ENCODE data around the gene NBL1. TPM values are rescaled to one million over a fixed set of nuclear protein-coding genes. Genes with fewer than 3 reads are reported as not detected.

Gene NBL1
- total and polyA plus RNA-seq, 3 donors from 2014 or later = 44.3 to 141 (median 73.3) TPM

DNA sequence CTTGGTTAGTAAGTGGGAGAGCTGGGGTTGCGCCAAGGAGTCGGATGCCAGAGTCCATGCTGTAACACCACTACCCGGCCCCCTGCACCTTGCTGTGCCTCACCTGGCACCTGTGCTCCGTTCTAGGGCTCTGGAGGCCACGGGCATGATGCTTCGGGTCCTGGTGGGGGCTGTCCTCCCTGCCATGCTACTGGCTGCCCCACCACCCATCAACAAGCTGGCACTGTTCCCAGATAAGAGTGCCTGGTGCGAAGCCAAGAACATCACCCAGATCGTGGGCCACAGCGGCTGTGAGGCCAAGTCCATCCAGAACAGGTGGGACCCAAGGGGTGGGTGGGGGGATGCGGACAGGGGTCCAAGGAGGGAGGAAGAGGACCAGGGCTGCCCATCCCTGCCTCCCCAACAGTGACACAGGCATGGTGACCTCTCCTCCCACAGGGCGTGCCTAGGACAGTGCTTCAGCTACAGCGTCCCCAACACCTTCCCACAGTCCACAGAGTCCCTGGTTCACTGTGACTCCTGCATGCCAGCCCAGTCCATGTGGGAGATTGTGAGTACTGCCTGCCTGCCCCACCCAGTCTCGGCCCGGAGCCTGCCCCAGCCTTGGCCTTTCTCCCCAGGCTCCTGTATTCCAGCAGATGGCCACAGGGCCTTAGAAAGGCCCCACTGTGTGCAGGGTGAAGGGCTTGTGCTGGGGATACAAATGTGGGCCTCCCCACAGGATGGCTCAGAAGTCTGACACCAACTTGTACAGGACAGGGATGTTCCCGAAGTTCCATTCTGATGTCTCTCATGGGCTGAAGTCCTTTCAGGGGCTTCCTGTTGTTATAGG is 11.0 kb downstream of the NBL1 start:
- peaks cover 30% of the 10 kb centered on the region for H3K4me1 ChIP-seq
- TF ChIP-seq POLR2A (IDR thresholded peaks at IDR 0.05) (no peak), CTCF (IDR thresholded peaks at IDR 0.05) (no peak)
- H3K36me3 ChIP-seq (ENCODE audit: low read depth, missing control alignments) = no peaks in the 10 kb centered on the region
- H3K27ac ChIP-seq = no peak overlapping the region
- no peaks in the 10 kb centered on the region for H3K27me3 ChIP-seq
- H3K4me3 ChIP-seq = no peak overlapping the region
- DNase-seq = no peak
- intact Hi-C loops (cut with DNase I; ENCODE audit: low total_unique reads) = loop anchor here (5.0 kb wide), 1 partner anchor 318 kb away; no protein-coding TSS in a partner anchor
- WGBS, 2 donors = 62 to 77% methylated on average over 6 to 15 of the region's 15 CpGs
- no peaks in the 10 kb centered on the region for H3K9me3 ChIP-seq

- Histone ChIP-seq H3K27me3 (no peaks in the 10 kb centered on the region), H3K9me3 (no peaks in the 10 kb centered on the region), H3K36me3 (ENCODE audit: low read depth, missing control alignments) (no peaks in the 10 kb centered on the region), H3K4me3 (no peak overlapping the region), H3K4me1 (peaks cover 25% of the 10 kb centered on the region), H3K27ac (no peak overlapping the region)
- intact Hi-C loops (cut with DNase I; ENCODE audit: low total_unique reads) = loop anchor here (5.0 kb wide), 1 partner anchor 318 kb away; no protein-coding TSS in a partner anchor
- no peak for DNase-seq
- WGBS, 2 donors = 89 to 93% methylated on average over 8 of the region's 8 CpGs
- TF ChIP-seq CTCF (IDR thresholded peaks at IDR 0.05) = no peak
- no peak for TF ChIP-seq POLR2A (IDR thresholded peaks at IDR 0.05)
These were observed 11.6 kb downstream of the NBL1 start for GRCh38 chr1:19655718-19656080.

GRCh38 chr1:19656134-19656779 is 12.1 kb downstream of the NBL1 start:
- H3K4me3 ChIP-seq = no peak overlapping the region
- no peak for DNase-seq
- intact Hi-C loops (cut with DNase I; ENCODE audit: low total_unique reads) = loop anchor here (5.0 kb wide), 1 partner anchor 319 kb away; no protein-coding TSS in a partner anchor
- H3K36me3 ChIP-seq (ENCODE audit: low read depth, missing control alignments) = no peaks in the 10 kb centered on the region
- H3K27ac ChIP-seq = no peak overlapping the region
- 89 to 92% methylated on average over 9 of the region's 9 CpGs for WGBS, 2 donors
- no peak for TF ChIP-seq POLR2A (IDR thresholded peaks at IDR 0.05)
- no peak for TF ChIP-seq CTCF (IDR thresholded peaks at IDR 0.05)
- H3K9me3 ChIP-seq = no peaks in the 10 kb centered on the region
- H3K4me1 ChIP-seq = peaks cover 20% of the 10 kb centered on the region
- H3K27me3 ChIP-seq = no peaks in the 10 kb centered on the region

DNA sequence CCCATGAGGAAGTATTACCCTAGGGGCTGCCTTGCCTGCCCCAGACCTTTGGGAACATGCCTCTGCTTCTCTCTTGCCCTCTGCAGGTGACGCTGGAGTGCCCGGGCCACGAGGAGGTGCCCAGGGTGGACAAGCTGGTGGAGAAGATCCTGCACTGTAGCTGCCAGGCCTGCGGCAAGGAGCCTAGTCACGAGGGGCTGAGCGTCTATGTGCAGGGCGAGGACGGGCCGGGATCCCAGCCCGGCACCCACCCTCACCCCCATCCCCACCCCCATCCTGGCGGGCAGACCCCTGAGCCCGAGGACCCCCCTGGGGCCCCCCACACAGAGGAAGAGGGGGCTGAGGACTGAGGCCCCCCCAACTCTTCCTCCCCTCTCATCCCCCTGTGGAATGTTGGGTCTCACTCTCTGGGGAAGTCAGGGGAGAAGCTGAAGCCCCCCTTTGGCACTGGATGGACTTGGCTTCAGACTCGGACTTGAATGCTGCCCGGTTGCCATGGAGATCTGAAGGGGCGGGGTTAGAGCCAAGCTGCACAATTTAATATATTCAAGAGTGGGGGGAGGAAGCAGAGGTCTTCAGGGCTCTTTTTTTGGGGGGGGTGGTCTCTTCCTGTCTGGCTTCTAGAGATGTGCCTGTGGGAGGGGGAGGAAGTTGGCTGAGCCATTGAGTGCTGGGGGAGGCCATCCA is 12.8 kb downstream of the NBL1 start:
- intact Hi-C loops (cut with DNase I; ENCODE audit: low total_unique reads) = loop anchor here (5.0 kb wide), 1 partner anchor 320 kb away; no protein-coding TSS in a partner anchor
- H3K27me3 ChIP-seq = no peaks in the 10 kb centered on the region
- H3K9me3 ChIP-seq = no peaks in the 10 kb centered on the region
- no peak for DNase-seq
- H3K4me1 ChIP-seq = peaks cover 15% of the 10 kb centered on the region
- no peak overlapping the region for H3K27ac ChIP-seq
- no peak overlapping the region for H3K4me3 ChIP-seq
- H3K36me3 ChIP-seq (ENCODE audit: low read depth, missing control alignments) = no peaks in the 10 kb centered on the region
- no peak for TF ChIP-seq POLR2A (IDR thresholded peaks at IDR 0.05)
- WGBS, 2 donors = 68 to 79% methylated on average over 3 to 15 of the region's 15 CpGs

- H3K36me3 ChIP-seq (ENCODE audit: low read depth, missing control alignments) = no peaks in the 10 kb centered on the region
- no peak overlapping the region for H3K27ac ChIP-seq
- TF ChIP-seq CTCF (IDR thresholded peaks at IDR 0.05) = no peak
- no peak for TF ChIP-seq POLR2A (IDR thresholded peaks at IDR 0.05)
- WGBS, 2 donors = 87 to 89% methylated on average over 10 of the region's 10 CpGs
- intact Hi-C loops (cut with DNase I; ENCODE audit: low total_unique reads) = loop anchor here (5.0 kb wide), 1 partner anchor 320 kb away; no protein-coding TSS in a partner anchor
- no peak overlapping the region for H3K4me3 ChIP-seq
- peaks cover 9% of the 10 kb centered on the region for H3K4me1 ChIP-seq
- no peak for DNase-seq
- no peaks in the 10 kb centered on the region for H3K27me3 ChIP-seq
- no peaks in the 10 kb centered on the region for H3K9me3 ChIP-seq
These were observed 13.4 kb downstream of the NBL1 start for GRCh38 chr1:19657511-19657910.
